ENCODE data around the gene FADS1.
A peak's percentile ranks its signal among the peaks of the same experiment; 100 is the strongest.

Gene FADS1

DNA sequence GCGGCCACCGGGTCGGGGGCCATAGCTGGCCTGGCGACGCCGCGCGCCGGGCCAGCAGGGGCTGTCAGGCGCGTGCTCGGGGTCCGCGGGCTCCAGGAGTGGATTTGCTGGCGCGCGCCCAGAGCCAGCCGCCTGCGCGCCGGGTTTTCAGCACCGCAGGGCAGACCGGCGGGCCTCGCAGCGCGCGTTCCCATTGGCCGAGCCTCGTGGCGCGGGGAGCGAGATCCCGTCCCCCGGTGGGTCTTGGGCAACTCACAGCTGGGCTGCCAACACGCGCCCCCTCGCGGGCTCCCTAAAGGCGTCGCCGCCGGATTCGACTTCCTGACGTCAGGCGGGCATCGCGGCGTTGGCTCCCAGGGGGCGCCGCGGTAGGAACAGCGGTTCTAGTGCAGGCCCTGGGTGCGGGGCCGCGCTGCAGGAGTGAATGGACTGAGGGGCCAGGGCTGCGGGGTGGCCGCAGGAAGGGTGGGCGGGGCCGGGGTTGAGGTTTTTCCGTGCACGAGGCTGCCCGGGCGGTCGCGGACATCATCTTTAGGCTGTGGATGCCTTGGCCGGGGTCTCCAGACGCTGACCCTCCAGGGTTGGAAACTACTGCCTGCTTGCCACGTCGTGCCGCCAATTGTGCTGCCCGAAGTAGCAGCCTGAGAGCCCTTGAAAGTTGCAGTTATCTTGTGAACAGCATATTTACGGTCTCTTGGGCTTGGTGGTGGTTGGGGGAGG, at the start of gene FADS1:
Gene FADS1, minus strand, starts transcription at position 268 of the 720 bp plus-strand sequence. Its CDS starts 74 bp downstream, at position 194.
- peak; percentile 52 for DNase-seq

DNA sequence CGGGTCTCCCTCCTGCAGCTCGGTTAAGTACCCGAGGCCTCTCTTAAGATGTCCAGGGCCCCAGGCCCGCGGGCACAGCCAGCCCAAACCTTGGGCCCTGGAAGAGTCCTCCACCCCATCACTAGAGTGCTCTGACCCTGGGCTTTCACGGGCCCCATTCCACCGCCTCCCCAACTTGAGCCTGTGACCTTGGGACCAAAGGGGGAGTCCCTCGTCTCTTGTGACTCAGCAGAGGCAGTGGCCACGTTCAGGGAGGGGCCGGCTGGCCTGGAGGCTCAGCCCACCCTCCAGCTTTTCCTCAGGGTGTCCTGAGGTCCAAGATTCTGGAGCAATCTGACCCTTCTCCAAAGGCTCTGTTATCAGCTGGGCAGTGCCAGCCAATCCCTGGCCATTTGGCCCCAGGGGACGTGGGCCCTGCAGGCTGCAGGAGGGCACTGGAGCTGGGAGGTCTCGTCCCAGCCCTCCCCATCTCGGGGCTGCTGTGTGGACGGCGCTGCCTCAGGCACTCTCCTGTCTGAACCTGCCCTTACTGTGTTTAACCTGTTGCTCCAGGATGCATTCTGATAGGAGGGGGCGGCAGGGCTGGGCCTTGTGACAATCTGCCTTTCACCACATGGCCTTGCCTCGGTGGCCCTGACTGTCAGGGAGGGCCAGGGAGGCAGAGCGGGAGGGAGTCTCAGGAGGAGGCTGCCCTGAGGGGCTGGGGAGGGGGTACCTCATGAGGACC, 49.6 kb upstream of the FADS1 start:
- DNase-seq: no peak

DNA sequence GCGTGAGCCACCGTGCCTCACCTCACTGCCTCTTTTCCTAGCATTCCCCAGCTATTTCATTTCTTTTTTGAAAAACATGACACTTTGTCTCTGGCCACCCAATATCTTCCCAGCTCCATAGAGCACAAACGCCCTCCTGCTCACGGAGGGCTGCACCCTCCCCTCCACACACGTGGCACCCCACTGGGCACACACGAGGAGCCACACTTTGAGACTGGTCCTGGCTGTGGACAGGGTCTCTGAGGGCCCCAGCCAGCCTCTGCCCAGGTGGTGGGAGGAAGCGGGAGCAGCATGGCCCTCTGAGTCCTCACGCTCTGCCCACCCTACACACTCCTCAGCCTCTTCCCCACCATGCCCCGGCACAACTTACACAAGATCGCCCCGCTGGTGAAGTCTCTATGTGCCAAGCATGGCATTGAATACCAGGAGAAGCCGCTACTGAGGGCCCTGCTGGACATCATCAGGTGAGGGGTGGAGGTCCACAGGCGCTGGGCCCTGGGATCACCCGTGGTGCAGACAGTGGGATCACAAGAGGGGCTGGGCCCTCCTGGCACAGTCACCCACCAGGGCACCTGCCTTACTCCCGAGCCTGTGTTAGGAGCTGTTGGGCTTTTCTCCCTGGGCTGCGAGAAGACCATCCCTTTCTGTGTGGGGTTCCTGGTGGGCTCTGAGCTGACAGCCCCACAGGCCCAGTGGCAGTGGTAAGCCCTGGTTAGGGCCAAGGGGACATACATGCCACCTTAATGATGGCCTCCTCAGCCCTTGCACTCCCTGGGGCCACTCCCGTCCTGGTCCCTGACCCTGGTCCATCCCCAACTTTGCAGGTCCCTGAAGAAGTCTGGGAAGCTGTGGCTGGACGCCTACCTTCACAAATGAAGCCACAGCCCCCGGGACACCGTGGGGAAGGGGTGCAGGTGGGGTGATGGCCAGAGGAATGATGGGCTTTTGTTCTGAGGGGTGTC, 48.3 kb upstream of the FADS1 start:
- no peak for DNase-seq

DNA sequence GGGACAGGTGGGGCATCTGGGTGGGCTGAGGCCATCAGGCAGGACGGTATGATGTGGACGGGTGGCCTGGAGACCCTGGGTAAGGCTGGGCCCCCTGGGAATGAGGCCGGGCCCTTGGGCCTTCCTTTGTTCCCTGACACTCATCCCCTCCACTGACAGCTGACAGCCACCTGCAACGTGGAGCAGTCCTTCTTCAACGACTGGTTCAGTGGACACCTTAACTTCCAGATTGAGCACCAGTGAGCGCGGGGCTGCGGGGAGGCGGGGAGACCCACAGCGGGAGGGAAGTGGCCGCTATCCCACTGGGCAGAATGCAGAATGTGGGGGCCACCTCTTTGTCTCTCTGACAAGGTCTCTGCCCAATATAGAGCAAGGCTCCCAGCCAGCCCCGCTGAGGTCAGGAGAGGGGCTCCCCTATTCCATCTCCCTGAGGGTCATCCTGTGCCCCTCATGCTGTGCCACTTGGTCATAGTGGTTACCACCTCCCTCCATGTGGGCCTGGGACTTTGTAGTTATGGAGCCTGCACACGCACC, 46.8 kb upstream of the FADS1 start:
- DNase-seq: no peak

DNA sequence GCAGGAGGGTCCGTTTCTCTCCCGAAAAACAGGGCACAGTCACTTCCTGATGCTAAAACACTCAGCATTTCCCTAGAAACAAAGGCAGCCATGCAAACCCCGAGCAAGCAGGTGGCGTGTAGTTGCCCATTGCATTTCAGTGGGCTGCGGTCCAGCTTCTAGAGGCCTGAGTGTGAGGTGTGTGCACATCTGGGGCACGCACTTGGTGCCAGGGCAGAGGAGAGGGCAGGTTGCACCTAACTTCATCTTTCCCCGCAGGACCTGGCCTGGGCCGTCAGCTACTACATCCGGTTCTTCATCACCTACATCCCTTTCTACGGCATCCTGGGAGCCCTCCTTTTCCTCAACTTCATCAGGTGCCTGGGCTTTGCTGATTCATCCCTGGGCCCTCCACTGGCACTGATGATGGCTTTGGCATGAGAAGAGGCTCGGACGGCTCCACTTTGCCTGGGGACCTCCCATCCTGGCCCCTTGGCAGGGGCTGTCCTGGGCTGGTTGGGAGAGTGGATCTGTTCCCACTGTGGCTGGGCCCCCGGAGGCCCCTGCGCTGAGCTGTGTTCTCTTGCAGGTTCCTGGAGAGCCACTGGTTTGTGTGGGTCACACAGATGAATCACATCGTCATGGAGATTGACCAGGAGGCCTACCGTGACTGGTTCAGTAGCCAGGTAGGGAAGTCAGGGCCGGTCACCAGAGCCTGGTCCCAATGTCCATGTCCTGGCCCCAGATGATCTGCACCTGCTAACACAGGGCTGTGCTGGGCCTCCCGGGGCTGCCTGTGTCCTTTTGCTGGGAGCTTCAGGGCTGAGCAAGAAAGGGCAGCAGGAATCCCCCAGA, 46.1 kb upstream of the FADS1 start:
- DNase-seq: no peak

DNA sequence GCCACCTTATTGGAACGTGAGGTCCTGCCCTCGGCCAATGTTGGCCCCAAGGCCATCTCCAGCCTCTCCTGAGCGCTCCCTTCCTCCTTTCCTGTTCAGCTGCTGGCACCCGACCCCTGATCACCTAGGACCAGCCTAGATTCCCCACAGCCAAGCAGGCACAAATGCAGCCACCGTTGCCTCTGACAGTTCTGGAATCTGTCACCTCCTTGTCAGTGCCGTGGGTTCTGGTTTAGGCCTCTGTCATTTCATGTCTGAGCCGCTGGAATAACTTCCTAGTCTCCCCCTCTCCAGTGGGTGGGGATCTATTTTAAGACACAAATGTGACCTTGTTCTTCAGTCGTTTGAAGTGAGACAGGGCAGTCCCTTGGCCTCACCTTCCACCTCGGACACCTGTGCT, 44.8 kb upstream of the FADS1 start:
- DNase-seq: no peak

DNA sequence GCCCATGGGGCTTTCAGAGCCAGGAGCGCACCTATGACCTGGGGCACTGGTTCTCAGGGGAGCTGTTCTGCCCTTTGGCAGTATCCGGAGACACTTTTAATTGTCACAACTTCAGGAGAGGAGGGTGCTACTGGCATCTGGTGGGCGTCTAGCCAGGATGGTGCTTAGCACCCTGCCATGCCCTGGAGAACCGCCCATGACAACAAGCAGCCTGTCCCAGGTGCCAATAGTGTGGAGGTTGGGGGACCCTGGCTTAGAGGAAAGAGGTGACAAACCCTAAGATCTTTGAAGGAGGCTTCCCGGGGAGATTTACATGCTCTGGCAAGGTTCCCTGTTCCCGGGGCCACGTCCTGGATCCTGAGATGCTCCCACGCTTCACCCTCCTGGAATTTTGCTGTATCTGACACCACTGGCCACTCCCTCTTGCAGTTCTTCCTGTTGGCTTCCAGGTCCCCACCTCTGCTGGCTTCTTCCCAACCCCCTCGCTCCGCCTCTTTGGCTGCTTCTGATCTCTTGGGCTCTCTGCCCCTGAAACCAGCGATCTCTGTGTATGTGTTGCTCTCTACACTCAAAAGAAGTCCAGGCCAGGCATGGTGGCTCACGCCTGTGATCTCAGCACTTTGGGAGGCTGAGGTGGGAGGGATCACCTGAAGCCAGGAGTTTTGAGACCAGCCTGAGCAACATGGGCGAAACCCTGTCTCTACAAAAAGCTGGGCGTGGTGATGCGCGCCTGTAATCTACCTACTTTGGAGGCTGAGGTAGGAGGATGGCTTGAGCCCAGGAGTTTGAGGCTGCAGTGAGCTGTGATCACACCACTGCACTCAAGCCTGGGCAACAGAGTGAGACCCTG, 43.5 kb upstream of the FADS1 start:
- no peak for DNase-seq

DNA sequence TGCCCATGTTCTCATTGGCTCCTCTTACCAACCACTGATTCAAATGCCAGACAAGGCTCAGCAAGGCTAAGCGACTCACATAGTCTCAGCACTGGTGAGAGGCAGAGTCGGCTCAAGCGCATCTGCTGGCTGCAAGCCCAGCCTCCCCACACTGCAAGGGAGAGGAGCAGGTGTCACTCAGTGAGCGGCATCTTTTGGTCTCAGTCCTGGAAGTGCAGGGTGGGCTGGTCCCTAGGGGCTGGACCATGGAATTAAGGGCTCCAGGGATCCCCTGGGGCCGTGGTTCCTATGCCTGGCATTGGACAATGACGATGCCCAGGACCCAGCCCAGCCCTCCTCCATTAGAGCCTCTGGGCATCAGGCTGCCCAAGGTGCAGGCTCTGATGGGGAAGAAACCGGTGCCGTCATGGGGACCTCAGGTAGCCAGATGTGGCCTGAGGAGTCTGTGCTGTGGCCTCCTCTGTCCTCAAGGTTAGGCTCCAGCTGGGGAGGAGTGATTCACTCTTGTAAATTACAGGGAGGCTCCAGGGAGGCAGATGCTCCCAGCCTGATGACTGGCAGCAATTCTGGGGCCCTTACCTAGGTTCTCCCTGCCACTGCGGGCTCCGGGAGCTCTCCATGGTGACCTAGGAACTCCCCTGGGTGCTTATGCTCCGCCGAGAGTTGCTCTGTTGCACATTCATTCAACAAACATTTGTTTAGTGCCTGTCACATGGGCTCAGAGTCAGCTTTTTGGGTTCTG, 39.3 kb upstream of the FADS1 start:
- no peak for DNase-seq

DNA sequence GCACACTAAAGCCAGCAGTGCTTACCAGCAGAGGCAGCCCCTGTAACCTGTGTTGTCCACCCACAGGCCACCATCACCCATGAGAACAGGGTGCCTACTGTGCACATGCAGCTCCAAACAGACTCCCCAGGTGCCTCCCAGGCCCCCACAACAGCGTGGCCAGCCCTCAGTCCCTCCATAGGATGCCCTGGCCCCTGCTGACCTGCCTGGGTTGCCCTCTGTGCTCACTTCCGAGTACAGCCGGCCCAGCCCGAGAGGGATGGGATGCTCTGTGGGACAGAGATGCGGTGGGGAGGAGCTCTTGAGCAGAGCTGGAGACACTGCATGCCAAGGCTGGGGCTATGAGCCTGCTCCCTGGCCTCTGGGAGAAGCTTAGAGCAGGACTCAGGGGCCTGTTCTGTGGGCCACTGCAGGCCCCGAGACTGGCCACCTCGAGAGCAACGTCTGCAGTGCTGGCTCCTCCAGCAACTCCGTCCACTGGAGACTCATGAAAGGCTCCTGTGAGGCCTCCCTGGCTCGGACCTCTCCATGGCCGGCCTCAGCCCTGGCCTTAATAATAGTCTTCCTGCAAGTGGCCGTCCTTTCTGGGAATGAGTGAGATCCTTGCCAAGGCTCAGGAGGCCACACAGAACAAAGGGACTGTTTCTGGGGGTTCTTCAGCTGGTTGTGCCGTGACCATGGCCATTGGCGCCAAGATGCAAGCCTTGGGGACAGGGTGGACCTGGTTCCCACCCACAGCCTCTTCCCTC, 38.3 kb upstream of the FADS1 start:
- no peak for DNase-seq

DNA sequence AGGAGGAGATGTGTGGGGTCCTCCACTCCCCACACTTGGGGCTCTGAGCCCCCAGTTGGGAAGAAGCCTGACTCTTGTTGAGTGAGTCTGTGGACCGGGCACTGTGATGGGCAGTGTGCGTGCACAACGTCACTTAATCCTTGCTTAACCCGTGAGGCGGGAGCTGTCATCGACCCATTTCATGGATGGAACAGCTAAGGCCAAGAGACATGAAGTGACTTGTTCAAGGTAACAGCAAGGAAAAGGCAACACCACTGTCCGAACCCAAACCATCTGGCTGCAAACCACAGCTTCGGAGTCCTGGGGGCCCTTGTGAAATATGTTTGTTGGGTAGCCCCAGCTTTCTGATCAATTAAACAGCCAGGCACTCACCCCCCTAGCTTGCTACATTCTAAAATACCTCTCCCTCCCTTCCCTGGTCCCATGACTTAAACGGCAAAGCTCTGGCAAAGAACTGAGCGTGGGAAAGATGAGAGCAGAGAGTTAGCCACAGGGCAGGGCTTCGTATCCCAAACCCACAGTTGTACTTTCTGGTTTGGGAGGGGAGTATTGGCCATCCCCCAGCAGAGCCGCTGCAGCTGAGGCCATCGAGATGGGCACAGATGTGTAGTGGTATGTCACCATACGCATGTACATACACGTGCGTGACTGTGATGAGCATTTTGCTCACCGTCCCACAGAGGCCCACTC, 37.5 kb upstream of the FADS1 start:
- no peak for DNase-seq

DNA sequence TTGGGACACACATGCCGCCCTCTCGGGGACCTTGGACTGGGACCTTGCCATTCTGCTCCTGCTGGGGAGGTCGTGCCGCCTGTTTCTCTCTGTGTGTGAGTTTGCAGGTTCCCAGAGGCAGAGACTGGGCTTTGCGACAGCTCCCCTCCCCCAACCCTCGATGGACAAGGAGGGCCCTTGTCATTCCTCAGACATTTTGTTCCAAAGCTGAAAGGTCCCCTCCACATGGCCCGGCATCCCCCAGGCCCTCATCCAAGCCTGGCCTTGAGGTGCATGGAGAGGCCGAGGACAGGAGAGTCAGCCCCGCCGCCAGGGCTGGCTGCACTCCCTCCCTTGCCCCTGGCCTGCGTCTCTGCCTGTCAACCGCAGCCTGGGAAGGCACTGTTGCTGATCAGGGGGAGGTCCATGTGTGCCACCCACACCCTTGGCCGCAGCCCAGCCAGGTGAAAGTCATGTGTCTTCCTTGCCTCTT, 36.9 kb upstream of the FADS1 start:
- DNase-seq: no peak

DNA sequence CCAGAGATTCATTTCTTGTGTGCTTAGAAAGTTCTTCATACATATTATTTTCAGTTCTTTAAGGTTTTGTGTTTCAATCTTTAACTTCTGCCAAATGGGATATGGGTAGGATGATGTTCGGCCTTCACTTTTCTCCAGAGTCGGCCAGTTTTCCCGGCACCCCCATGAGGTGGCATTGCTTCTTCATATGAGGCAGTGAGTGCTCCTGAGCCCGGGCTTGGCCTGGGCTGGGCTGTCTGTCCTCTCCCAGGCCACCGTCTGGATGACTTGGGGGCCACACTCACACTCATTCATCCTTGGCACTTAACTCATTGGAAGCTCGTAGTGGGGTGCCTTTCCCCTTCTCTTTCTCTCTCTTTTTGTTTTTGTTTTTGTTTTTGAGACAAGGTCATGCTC, 35.1 kb upstream of the FADS1 start:
- DNase-seq: no peak

DNA sequence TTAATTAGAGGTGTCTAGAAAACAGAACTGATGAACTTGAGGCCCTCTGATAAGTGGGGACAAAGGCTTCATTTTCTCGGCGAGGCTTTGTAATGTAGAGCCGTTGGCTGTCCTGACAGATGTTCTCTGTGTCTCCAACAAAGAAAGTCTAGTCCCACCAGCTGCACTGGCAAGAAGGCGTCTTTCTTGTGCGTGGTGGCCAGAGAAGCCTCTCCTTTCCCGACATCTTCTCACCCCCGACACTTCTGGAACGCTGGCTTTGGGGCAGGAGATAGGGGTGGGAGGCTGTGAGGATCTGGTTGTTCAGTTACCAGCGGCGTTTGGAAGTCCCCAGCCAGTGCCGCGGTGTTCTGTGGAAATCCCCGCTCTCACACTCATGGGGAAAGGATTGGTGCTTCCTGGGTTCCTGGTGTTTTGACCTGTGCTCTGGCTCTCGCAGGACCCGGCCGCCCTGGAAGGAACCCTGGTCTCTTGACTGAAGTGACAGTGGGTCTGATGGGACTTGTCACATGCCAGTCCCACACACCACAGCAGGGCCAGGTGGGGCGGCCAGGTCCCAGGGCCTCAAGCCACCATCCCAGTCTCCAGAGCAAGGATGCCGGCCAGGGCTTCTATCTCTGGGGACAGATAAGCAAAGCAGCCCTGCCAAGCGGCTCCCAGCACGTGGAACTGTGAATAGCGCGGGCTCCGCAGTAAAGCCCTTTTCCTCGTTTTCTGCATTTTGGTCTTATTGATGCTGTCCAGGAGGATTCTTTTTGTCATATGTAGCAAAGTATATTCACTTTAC, 34.5 kb upstream of the FADS1 start:
- DNase-seq: no peak

DNA sequence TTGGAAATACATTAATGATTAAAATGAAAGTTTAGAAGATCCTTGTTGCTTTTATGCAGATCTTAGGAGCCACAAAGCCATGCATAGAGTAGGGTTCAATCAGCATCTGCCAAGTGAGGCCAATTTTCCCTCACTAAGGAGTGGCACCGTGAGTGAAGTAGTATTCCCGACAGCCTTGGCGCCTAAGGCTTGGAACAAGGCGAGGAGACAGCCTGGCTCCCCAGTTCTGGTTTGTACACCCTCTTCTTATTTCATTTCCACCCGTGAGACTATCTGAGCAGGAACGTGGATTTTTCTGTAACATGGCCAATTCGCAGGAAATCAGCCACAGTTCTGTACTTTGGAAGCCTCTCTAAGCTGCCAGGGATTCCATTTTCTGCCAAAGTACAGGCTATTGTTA, 33.9 kb upstream of the FADS1 start:
- no peak for DNase-seq

DNA sequence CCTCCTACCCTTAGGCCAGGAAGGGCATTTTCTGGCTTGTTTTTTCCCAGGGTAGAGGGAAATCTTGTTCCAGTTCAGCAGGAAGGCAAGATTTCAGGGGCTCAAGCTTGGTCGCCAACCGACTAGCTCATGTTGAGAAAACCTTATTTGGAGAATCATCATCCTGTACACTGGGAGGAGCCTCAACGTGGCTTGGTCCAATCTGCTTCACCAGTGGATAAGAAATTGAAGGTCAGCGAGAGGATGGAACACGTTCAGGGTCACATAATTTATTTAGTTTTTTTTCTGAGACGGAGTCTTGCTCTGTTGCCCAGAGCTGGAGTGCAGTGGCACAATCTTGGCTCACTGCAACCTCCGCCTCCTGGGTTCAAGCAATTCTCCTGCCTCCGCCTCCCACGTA, 31.8 kb upstream of the FADS1 start:
- no peak for DNase-seq

DNA sequence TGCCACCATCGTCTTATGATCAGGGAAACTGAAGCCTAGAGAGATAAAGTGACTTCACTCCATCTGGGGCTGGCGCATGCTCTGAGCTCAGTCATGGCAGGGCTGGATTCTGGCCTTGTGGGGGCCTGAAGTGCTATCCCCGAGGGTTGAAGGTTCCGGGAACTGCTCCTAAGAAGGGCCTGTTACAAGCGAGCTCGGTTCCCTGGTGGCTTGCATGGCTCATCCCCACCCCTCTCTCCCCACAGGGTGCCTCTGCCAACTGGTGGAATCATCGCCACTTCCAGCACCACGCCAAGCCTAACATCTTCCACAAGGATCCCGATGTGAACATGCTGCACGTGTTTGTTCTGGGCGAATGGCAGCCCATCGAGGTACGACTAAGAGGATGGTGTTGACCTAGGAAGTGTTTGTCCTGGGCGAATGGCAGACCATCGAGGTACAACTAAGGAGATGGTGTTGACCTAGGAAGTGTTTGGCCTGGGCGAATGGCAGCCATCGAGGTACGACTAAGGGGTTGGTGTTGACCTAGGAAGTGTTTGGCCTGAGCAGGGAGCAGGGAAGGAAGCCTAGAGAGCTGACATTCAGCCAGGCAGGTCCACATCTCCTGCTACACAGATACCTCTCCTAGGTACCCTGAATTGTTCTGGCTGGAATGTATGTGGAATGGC, 31.2 kb upstream of the FADS1 start:
- no peak for DNase-seq

DNA sequence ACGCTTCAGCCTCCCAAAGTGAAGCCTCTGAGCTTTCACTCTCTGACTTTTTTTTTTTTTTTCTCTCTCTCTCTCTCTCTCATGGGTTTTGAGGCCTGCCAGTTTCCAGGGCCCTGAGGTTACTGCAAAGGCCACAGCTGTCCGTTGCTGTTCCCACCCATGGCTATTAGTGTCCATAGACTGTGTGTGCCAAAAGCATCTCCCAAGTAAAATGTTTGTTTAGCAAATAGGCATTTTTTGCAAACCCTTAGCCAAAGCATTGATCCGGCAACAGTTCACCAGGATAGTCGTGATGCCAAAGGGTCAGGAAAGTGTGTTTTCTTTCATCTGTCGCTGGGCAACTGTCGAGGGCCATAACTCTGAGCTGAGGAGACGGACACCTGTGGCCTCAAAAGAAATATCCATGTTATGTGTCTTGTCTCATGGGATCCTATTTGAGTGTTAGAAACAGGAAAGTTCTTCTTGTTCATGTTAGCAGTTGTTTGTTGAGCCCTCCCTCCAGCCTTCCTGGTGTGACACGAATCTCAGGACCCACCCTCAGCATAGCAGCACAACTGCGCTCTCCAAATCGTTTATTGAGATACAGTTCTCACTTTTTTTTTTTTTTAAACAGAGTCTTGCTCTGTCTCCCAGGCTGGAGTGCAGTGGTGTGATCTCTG, 29.7 kb upstream of the FADS1 start:
- DNase-seq: no peak
